Measurements from ENCODE around the gene TNS3.
"Not testable (repeated sequence)": the region's sequence is repeated elsewhere in the genome, so short reads cannot be mapped to it uniquely, and the experiment has no call there.

TNS3 gene

DNA sequence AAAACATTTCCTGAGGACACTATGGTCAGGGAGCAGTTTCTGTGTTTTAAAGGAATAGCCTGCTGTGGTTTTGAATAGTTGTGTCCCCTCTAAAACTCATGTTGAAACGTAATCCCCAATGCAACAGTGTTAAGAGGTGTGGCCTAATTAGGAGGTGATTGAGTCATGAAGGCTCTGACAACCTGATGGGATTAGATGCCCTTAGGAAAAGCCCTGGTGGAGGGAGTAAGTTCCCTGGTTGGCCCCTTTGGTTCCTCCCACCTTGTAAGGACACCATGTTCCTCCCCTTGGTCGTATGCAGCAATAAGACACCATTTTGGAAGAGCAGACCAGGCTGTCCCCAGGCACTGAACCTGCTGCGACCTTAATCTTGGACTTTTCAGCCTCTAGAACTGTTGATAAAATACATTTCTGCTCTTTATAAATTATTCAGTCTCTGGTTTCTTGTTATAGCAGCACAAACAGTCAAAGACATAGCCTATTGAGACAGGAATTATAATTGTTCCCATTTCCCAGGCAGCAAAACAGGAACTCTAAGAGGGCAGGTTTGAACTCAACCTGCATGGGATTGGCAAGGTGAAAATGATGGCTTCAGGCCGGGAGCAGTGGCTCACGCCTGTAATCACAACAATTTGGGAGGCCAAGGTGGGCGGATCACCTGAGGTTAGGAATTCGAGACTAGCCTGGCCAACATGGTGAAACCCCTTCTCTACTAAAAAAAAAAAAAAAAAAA is 20.5 kb upstream of the TNS3 start:
- DNase-seq, result no peak

DNA sequence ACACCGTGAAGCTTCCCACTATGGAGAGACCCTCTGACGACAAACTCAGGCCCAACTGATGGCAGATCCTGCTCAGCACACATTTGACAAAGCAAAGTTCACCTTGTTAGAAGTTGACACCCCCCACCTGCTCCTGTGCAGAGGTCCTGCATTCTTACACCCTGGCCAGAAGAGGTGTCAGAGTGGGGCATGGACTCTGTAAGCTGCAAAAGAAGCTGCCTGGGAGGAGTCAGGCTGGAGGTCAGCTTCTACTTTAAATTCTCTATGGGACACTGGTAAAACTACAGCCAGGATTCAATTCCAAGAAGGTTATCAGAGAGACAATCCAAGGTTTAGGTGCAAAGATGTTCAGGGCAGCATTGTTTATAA is 20.0 kb upstream of the TNS3 start:
- no peak for DNase-seq

DNA sequence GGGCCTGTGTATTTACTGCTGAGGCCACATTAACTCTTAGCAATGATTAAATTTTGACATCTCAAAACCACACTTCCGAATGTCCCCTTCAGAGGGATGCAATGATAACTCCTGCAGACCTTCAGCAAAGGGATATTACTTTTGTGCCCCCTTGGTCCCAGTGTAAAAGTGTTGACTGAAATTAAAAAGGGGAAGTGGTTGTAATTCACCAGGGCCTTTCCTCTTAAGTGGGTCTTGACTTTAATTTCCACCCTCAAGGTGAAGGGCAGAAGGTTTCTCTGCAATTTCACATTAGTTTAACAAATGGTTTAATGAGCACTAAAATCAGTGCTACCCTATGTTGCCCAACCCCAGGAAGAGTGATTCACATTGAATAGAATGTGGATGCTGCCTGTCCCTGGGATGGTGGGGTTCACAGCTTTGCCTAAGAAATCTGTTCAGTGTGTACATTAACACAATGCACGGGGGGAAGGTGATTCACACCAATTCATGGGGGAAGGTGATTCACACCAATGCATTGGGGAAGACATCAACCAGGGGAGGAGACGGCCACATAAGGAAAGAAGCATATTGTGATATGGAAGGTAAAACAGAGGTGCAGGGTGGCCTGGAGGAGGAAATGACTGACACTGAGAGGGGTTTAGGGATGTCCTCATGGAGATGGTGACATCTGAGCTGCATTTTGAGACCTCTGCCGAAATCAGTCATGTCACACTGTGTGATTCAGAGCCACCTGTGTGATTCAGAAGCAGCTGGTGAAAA is 19.4 kb upstream of the TNS3 start:
- DNase-seq, result no peak

DNA sequence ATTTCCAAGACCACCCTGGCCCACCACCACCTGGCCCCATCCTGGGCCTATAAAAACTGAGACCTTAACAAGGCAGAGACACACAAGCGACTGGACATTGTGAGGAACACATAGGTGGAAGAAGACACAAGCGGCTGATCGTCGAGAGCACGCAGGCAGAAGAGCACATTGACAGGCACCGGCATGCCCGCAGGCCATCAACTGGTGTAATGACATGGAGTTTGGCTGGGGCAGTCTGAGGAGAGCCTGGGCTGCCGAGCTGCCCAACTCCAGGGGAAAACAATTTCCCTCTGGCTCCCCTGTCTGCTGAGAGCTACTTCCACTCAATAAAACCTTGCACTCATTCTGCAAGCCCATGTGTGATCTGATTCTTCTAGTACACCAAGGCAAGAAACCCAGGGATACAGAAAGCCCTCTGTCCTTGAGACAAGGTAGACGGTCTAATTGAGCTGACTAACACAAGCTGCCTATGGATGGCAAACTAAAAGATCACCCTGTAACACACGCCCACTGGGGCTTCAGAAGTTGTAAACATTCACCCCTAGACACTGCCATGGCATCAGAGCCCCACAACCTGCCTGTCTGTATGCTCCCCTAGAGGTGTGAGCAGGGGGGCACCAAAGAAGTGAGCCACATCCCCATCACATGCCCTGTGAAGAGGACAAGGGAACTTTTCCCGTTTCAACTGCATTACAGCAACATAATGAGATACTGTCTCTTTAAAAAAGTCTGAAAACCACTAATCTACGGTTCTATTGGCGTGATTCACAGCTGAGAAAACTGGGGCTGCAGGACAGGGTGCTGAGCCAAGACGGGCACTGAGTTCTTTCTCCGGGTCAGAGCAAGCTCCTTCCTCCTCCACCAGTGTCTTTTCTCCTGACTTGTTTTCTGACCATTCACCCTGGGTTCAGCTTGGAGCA is 18.5 kb upstream of the TNS3 start:
- no peak for DNase-seq

DNA sequence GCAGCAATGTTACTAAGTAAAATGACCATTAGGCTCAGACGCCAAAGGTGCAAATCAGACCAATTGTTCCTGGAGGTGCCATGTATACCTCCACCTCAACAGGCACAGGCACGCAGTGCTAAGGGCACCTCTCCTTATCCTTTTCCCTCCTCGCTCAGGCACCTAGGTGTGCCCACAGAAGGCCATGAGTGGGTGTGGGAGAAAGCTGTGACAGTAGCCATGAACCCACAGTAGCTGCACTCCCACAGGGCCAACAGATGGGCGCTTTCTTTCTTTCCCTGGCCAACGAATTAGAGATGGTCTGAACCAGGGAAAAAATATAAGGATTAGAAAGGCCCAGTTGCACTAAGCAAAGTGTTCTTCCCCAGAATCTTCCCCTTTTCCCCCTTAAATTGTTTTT is 15.5 kb upstream of the TNS3 start:
- no peak for DNase-seq

DNA sequence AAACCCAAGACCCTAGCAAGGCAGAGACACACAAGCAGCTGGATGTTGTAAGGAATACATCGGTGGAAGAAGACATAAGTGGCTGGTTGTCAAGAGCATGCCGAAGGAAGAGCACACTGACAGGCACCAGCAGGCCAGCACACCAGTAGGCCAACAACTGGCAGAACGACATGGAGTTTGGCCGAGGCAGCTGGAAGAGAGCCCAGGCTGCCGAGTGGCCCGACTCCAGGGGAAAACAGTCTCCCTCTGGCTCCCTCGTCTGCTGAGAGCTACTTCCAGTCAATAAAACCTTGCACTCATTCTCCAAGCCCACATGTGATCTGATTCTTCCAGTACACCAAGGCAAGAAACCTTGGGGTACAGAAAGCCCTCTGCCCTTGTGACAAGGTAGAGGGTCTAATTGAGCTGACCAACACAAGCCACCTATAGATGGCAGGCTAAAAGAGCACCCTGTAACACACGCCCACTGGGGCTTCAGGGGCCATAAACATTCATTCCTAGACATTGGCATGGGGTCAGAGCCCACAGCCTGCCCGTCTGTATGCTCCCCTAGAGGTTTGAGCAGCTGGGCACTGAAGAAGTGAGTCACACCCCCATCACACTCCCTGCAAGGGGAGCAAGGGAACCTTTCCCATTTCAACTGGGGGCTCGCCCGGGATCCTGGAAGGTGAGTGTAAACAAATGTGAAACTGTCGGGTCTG is 14.7 kb upstream of the TNS3 start:
- DNase-seq, result no peak

DNA sequence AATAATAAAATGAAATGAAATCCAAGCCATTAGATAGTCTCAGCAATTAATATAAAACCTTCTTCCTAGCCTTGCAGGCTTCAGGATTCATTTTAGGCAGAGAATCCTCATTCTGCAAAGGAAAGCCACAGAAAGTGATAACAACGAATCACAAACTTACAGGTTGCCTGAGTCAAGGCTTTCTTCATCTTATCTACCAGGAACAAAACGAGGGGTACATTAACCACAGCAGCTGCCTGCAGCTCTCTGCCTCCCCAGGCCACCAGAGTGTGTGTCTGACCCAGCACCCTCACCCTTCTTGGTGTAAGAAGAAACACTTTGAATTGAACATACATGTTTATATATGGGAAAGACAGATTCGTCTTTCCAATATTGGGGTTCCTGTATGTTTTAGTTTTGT is 12.5 kb upstream of the TNS3 start:
- DNase-seq, result no peak

DNA sequence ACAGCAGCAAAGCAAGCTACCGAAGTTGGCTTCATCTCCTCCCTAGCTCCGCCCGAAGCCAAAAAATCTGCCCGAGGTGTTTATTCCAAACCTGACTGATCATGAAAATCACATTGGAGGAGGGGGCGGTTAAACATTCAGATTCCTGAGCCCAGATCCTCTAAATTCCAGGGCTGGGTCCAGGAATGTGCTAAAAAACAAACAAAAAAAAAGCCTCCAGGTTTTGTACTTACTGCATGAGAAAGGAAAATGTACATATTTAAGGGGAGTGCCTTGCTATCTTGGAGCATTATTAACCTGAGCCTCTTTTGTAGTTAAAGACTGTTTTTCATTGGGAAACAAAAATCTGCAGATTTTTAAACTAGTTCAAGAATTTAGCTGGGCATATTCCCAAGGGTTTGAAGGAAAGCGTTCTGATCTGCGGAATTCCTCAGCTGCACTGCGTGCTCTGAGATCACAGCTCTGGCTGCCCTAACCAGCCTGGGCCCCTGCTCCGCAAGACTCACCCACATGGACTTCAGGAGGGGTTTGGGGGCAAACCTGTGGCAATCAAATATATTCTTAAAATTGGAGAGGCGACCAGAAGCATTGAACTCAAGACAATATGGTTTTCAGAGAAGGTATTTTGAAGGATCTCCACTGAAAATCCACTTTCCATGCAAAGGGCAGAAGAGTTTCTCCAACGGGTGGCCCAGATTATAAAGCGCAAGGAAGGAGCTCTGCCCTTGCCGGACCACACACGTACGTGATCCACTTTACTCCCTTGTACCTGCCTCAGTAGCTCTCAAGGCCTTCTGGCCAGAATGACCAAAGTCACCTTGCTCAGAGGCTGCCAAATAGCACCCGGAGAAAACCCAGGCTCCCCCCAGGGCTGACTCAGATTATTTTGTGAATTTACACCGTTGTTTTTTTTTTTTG is 10.0 kb upstream of the TNS3 start:
- no peak for DNase-seq

DNA sequence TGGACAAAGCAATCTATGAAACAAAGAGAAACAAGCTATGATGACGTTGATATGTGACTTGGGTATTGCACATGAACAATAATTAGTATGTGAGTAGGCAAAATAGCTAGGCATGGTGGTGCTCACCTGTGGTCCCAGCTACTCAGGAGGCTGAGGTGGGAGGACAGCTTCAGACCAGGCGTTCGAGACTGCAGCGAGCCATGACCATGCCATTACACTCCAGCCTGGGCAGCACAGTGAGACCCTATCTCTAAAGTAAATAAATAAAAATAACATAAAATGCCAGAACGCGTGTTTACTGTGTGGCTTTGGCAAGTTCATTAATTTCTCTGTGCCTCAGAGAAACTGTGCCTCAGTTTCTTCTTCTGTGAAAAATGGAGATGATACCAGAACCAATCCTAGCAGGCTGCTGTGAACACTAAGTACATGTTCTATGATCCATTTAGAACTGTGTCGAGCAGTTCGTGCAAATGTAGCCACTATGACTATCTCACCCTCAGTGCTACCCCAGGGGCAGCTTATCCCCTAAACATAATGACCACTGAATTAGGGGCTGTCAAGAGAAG is 9.3 kb upstream of the TNS3 start:
- no peak for DNase-seq

DNA sequence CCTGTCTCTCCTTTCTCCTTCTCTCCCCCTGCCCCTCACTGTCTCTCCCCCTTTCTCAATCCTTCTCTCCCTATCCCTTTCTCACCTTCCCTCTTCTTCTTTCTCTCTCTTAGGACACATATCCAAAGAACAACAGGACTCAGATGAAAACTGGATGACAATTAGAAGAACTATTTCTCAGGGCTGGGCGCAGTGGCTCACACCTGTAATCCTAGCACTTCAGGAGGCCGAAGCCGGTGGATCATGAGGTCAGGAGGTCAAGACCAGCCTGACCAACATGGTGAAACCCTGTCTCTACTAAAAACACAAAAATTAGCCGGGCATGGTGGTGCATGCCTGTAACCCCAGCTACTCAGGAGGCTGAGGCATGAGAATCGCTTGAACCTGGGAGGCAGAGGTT is 8.3 kb upstream of the TNS3 start:
- DNase-seq, result not testable (repeated sequence)

DNA sequence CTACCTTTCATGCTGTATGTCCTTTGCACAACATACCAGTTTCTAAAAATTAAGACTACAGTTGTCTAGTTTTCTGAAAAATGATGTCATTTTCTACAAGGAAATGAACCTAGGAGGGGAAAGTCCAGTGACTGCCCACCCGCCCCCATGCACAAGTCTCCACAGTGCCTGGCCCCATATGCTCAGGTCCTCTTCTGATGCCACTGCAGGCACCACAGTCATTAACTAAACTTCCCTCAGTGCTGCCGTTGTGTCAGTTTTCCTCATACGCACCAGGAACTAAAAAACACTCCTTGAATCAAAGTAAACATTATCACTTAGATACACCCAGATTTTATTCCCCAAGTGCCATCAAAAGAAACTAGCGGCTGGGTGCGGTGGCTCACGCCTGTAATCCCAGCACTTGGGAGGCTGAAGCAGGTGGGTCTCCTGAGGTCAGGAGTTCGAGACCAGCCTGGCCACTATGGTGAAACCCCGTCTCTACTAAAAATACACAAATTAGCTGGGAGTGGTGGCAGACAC is 6.9 kb upstream of the TNS3 start:
- no peak for DNase-seq

DNA sequence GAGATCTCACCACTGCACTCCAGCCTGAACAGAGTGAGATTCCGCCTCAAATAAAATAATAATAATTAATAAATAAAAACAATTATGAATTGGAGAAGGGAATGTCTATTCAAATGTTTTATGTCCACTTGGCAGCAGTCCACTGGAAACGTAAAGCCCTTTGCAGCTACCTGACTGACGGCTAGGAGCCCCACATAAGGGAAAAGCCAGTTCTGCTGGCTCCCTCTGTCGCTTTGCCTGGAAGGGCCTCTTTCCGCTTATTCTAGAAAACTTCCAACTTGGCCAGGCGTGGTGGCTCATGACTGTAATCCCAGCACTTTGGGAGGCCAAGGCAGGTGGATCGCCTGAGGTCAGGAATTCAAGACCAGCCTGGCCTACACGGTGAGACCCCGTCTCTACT is 6.1 kb upstream of the TNS3 start:
- no peak for DNase-seq

DNA sequence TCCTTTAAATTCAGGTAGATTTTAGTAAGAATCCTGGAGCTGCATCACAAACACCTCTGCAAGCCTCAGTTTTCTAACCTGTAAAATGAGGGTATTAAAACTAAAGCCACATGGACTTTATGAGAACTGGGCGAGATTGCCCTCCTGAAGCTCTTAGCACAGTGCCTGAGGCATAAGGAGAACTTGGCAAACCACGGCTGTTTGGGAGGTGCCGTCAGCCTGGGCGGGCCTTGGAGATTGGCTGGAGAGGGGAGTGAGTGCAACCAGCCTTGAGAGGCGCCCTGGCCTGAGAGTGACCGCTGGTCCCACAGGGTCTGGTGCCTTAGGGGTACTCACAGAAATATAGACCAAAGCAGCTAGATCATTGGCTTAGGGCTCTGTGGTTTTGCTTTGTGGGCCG is 5.4 kb upstream of the TNS3 start:
- no peak for DNase-seq

DNA sequence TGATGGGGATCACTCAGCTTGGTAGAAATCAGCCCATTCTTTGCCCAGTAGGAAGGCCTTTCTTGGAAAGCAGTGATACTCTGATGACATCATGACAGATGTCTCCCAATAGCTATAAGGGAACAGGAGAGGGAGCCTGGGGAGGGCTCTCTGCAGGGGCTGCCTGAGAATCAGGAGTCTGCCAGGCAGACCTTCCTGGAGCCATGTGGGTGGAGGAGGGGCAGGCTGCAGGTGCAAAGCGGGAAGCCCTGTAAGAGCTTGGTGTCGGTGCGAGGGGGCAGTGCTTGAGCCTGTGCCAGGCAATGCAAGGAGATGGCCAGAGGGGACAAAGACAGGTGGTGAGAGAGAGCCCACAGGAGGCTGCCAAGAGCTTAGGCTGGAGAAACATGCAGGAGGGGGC is 5.0 kb upstream of the TNS3 start:
- peak; percentile 62 for DNase-seq

DNA sequence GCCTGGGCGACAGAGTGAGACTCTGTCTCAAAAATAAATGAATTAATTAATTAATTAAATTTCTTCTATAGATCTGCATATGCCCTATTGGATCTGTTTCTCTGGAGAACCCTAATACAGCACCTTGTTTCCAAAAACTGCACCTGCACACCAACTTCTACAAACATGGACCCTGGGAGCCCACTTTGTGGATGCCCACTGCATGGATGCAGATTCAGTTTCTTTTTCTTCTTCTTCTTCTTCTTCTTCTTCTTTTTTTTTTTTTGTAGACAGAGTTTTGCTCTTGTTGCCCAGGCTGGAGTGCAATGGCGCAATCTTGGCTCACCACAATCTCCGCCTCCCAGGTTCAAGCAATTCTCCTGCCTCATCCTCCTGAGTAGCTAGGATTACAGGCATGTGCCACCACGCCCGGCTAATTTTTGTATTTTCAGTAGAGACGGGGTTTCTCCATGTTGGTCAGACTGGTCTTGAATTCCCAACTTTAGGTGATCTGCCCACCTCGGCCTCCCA is 4.3 kb upstream of the TNS3 start:
- DNase-seq, result not testable (repeated sequence)

DNA sequence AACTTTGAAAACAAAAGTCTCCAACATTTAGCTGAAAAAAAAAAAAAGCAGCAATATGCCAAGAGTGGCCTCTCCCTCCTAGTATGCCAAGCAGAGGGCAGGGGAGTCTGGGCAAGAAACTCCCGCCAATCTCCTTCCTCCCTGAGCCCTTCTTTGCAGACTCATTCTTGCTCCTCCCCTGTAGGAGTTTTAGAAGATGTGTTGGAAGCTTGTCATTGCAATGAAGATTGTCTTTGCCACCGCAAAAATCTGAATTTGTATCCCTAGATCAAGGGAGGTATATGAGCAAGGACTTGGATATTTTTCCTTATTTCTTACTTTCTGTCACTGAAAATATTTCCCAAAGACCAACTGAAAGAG is 2.6 kb upstream of the TNS3 start:
- DNase-seq, result no peak

DNA sequence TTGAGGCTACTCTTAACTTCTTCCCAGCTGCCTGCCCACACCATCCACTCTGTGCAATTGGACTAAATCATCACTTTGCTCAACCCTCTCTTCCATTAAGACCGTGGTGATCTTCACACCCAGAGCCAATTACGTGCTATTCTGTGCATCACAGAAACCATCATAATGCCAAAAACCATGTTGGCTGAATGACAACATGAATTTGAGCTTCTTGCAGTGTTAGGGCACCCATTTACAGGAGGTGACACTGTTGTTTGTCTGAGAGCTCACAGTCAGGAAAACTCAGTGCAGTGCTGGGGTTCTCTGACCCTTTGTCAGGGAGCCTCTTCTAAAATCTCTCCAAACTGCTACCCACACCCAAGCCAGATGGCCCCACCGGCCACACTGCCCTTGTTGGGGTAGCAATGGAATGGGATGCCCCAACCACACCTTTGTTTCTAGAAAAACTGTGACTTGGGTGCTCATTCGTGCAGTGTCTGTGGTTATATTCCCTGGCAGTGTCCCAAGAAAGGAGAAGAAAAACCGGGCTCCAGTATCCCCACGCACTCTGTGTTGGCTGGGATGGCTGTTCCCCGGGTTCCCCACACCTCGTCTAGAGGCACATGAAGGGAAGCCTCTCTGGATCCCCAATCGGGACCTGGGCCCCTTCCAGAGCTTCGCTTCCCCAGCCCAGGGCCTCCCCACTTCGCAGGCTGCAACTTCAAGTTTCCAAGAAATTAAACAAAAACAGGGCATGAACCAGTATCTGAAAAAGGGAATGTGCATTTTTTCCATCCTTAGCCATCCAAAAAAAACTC is 2.0 kb upstream of the TNS3 start:
- no peak for DNase-seq

DNA sequence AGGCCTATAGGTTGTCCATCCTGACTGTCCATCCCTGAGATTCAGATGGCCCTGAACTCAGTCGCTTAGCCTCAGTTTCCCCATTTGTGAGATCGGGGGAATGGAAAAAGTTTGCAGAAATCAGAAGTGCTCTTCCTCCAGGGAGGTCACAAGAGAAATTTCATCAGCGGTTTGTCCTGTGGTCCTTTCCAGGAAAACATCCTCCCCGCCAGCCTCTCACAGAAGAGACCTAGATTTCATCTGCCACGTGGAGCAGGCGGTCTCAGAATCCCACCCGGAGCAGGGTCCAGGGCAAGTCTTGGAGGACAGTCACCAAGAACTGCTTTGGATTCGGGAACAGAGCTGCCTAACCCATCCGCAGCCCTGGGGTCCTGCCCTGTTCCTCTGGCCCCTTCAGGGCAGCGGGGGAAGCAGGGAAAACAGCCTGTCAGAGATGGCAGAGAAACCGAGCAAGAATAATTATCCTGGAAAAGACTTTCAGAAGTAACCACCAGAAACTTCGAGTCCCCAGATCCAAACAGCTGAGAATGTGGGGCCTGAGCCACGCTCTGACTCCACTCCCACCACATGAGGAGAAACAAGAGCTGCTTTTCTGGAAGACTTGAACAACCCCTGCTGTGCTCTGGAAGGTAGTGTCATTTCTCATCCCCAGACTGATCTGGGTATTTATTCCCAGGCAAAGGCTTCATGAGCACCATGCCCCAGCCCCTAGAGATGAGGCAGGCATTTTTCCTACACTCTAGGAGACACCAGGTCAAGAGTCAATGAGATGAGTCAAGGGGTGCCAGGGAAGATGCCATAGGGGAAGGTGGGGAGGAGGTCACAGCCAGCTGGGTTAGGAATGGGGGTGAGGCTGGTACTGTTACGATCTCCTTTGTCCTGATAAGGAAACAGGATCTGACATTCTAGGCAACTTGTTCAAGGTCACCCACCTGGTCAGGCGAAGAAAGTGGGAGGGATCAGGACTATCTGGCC is 1.1 kb upstream of the TNS3 start:
- no peak for DNase-seq

DNA sequence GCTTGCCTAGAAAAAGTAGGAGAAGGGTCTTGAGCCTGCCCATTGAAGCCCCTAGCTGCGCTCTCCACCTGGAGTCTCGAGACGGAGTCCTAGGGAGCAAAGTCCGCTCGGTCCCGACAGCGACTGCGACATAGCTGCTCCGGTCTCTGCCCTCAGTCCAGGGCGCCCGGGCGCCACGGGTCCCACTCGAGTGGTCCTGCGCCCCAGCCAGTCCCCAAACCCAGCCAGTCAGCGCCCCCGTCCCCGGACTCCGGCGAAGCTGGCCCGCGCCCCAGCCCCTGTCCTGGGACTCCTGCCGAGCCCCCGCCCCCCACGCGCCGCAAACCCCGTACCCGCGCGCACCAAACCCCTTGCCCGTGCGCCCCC is 490 bp downstream of the TNS3 start:
- DNase-seq, result peak; percentile 11
